Endothelial cell of umbilical vein (primary cell): ENCODE measurements around the gene SMAD3.

ENCODE experiments used
- CTCF ChIP-seq, 2 donors: IDR thresholded peaks; 1 replicate in 1 of 2; 2 replicates in 1 of 2; pipeline ENCODE4 v1.5.1; 2011; ENCODE audit warnings: low read length in 2 of 2, mild to moderate bottlenecking in 2 of 2, moderate library complexity in 2 of 2, control low read depth in 1 of 2, inconsistent platforms in 1 of 2, low read depth in 1 of 2; ENCODE audit not compliant: insufficient read depth in 1 of 2; ENCODE audit errors: extremely low read depth in 1 of 2
- EZH2 ChIP-seq: IDR thresholded peaks from 2 replicates; pipeline ENCODE4 v1.6.1; 2012; ENCODE audit warnings: borderline replicate concordance, low read depth, mild to moderate bottlenecking, moderate library complexity, low read length, inconsistent platforms; ENCODE audit not compliant: severe bottlenecking
- FOS ChIP-seq: IDR thresholded peaks from 2 replicates; pipeline ENCODE4 v1.6.1; 2011; ENCODE audit warnings: mild to moderate bottlenecking, low read length, moderate library complexity, borderline replicate concordance; ENCODE audit not compliant: insufficient read depth
- GATA2 ChIP-seq: IDR thresholded peaks from 2 replicates; pipeline ENCODE4 v1.7.0; 2011; ENCODE audit warnings: low read depth, mild to moderate bottlenecking, moderate library complexity, mixed read lengths, low read length; ENCODE audit not compliant: insufficient read length, insufficient read depth
- JUN ChIP-seq: IDR thresholded peaks from 2 replicates; pipeline ENCODE4 v1.6.1; 2011; ENCODE audit warnings: borderline replicate concordance, low read depth; ENCODE audit not compliant: insufficient read length, insufficient read depth
- MAX ChIP-seq: IDR thresholded peaks from 2 replicates; pipeline ENCODE4 v1.6.1; 2011; ENCODE audit not compliant: insufficient read depth, insufficient read length
- POLR2A ChIP-seq: IDR thresholded peaks from 2 replicates; pipeline ENCODE4 v1.6.1; 2012; ENCODE audit warnings: low read depth, mild to moderate bottlenecking, control low read depth, low read length
- POLR2AphosphoS5 ChIP-seq: IDR thresholded peaks from 2 replicates; pipeline ENCODE4 v1.6.1; 2012; ENCODE audit warnings: low read depth, mild to moderate bottlenecking, control low read depth, low read length, moderate library complexity; ENCODE audit not compliant: insufficient read depth

- no peak for TF ChIP-seq CTCF (IDR thresholded peaks at IDR 0.05; ENCODE audit: extremely low read depth in 1 of 2, insufficient read depth in 1 of 2, low read depth in 1 of 2, low read length in 2 of 2)
- no peak for TF ChIP-seq POLR2AphosphoS5
- no peak for TF ChIP-seq EZH2
- no peak for TF ChIP-seq POLR2A
- TF ChIP-seq JUN = no peak
- no peak for TF ChIP-seq MAX
- no peak for TF ChIP-seq FOS
- no peak for TF ChIP-seq GATA2
These were observed 123.3 kb downstream of the SMAD3 start for GRCh38 chr15:67188551-67189218.
